Ishikawa (cell line): ENCODE measurements around the gene CT83.

Source experiments
- CEBPB ChIP-seq: IDR thresholded peaks from 2 replicates; pipeline ENCODE4 v1.6.1; 2012
- CREB1 ChIP-seq: IDR thresholded peaks from 2 replicates; pipeline ENCODE4 v1.6.1; 2012; ENCODE audit warnings: low read depth
- EGR1 ChIP-seq: IDR thresholded peaks from 2 replicates; pipeline ENCODE4 v1.6.1; 2012
- EP300 ChIP-seq: IDR thresholded peaks from 2 replicates; pipeline ENCODE4 v1.6.1; 2012; ENCODE audit warnings: borderline replicate concordance
- FOXM1 ChIP-seq: IDR thresholded peaks from 2 replicates; pipeline ENCODE4 v1.6.1; 2012; ENCODE audit warnings: low read depth, borderline replicate concordance
- RAD21 ChIP-seq: IDR thresholded peaks from 2 replicates; pipeline ENCODE4 v1.6.1; 2012; ENCODE audit warnings: low read depth
- TAF1 ChIP-seq: IDR thresholded peaks from 2 replicates; pipeline ENCODE4 v1.6.1; 2012; ENCODE audit warnings: low read depth, mild to moderate bottlenecking
- YY1 ChIP-seq: IDR thresholded peaks from 2 replicates; pipeline ENCODE4 v1.6.1; 2012; ENCODE audit warnings: low read depth
- ZBTB7A ChIP-seq: IDR thresholded peaks from 2 replicates; pipeline ENCODE4 v1.6.1; 2012; ENCODE audit warnings: low read depth
- TF ChIP-seq, protein P1 (sequence below): IDR thresholded peaks from 2 replicates; pipeline ENCODE4 v1.6.1; 2012
- TF ChIP-seq, protein P2 (sequence below): IDR thresholded peaks from 2 replicates; pipeline ENCODE4 v1.6.1; 2012; ENCODE audit warnings: low read depth, mild to moderate bottlenecking

DNA sequence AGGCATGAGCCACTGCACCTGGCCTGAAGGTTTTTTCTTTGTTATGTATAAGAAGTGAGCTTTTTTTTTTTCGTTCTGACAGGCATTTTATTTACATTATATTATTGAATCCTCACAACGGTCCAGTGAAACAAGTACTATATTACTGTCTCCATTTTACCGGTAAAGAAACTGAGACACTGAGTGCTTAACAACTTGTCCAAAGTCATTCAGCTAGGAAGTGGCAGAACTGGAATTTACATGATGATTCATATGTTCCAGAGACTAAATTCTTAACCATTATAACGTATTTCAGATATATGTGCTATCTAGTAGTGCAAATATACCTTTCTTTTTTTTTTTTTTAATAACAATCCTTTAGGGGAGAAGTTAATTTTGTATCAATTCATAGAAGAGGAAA lies 44.8 kb downstream of the CT83 start:
- TF ChIP-seq TAF1 (no peak), RAD21 (no peak), EP300 (no peak), ZBTB7A (no peak), YY1 (no peak), FOXM1 (no peak), CEBPB (no peak), CREB1 (no peak), EGR1 (no peak)
- TF ChIP-seq, protein P1, sequence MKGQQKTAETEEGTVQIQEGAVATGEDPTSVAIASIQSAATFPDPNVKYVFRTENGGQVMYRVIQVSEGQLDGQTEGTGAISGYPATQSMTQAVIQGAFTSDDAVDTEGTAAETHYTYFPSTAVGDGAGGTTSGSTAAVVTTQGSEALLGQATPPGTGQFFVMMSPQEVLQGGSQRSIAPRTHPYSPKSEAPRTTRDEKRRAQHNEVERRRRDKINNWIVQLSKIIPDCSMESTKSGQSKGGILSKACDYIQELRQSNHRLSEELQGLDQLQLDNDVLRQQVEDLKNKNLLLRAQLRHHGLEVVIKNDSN: no peak
- TF ChIP-seq, protein P2, sequence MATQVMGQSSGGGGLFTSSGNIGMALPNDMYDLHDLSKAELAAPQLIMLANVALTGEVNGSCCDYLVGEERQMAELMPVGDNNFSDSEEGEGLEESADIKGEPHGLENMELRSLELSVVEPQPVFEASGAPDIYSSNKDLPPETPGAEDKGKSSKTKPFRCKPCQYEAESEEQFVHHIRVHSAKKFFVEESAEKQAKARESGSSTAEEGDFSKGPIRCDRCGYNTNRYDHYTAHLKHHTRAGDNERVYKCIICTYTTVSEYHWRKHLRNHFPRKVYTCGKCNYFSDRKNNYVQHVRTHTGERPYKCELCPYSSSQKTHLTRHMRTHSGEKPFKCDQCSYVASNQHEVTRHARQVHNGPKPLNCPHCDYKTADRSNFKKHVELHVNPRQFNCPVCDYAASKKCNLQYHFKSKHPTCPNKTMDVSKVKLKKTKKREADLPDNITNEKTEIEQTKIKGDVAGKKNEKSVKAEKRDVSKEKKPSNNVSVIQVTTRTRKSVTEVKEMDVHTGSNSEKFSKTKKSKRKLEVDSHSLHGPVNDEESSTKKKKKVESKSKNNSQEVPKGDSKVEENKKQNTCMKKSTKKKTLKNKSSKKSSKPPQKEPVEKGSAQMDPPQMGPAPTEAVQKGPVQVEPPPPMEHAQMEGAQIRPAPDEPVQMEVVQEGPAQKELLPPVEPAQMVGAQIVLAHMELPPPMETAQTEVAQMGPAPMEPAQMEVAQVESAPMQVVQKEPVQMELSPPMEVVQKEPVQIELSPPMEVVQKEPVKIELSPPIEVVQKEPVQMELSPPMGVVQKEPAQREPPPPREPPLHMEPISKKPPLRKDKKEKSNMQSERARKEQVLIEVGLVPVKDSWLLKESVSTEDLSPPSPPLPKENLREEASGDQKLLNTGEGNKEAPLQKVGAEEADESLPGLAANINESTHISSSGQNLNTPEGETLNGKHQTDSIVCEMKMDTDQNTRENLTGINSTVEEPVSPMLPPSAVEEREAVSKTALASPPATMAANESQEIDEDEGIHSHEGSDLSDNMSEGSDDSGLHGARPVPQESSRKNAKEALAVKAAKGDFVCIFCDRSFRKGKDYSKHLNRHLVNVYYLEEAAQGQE: no peak
